Effector CD8-positive, alpha-beta T cell (primary cell): ENCODE data around the gene SNTB2.

Source experiments
- DNase-seq: peaks from one replicate; lab custom pipeline; 2025; lab: John Stamatoyannopoulos, UW

Gene SNTB2

GRCh38 chr16:69340095-69340644 is 153.2 kb downstream of the SNTB2 start:
- DNase-seq = no peak

- DNase-seq = no peak
These were observed 157.2 kb downstream of the SNTB2 start for GRCh38 chr16:69344171-69344570.

- DNase-seq = no peak
These were observed 159.0 kb downstream of the SNTB2 start for GRCh38 chr16:69345923-69346322.

- DNase-seq = no peak
These were observed 159.7 kb downstream of the SNTB2 start for GRCh38 chr16:69346683-69347082.

GRCh38 chr16:69348222-69348621 is 161.3 kb downstream of the SNTB2 start:
- DNase-seq = no peak

DNA sequence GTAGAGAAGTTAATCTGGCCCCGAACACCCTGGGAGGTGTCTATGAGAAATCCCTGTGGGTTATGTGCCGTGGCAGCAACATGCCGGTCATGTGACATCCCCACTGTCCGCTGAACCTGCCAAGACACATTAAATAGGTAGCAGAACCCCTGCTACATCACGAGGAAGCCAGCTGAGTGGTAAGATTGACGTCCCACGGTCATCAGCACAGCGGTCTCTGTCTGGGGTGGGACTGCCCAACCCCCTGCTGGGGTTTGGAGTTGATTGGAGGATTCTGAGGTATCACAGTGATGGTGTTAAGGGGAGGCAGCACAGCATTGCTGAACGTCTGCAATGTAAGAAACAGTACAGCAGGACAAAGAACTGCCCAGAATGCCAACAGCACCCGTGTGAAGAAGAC is 162.6 kb downstream of the SNTB2 start:
- DNase-seq = no peak

GRCh38 chr16:69350536-69351133 is 163.7 kb downstream of the SNTB2 start:
- DNase-seq = no peak

DNA sequence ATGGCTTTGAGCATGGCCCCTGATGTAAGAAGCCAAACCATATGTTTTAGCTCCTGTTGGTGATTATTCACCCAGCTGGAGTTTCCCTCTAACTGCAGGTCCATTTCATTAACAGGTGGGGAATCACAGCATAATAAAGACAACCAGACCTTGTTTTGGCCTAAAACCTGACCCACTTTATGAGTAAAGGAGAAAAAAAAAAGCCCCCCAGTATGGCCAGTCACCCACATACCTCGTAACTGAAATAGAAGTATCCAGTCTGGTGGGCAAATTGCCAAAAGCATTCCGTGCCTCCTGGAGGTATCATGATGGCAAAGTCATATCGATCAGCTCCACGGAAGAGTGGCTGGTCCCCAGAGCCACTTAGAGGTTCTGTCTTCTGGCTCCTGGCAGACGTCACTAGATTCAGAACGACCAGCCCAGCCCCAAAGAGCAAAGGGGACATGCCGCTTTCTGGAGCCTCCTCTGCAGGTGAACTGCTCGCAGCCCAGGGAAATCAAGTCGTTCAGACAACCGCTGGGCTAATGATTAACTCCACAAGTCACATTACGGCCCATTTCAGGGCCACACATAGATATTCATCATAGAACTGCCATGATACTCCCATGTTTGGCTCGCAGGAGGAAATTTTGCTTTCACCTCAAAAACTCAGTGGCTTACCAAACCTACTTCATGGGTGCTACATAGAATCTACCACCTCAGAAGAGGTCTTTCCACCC is 164.5 kb downstream of the SNTB2 start, which contains the start of gene TMED6:
TSS of gene TMED6 (minus strand) at position 478 of the 719 bp plus-strand sequence. CDS start at position 445, 33 bp downstream.
- DNase-seq = no peak
